Endothelial cell of umbilical vein (primary cell): ENCODE measurements around the gene SULT4A1. TPM values are rescaled to one million over a fixed set of nuclear protein-coding genes. Genes with fewer than 3 reads are reported as not detected.

ENCODE experiments used
- BruUV-seq: library from RNA; stranded (reverse); fragments of 400-500 nt; replicated peaks from 2 replicates; lab custom pipeline; 2021; lab: Mats Ljungman, UMichigan
- CTCF ChIA-PET: fragments of 300-600, 350-600 bp; sonication (Branson Sonifier 250); formaldehyde crosslinking; loops from one replicate; lab custom pipeline; 2021; ENCODE audit warnings: antibody characterized with exemption, inconsistent platforms; lab: Charles Lee
- POLR2A ChIA-PET: fragments of 300-600, 350-600 bp; sonication (Branson Sonifier 250); formaldehyde crosslinking; loops from one replicate; lab custom pipeline; 2021; ENCODE audit warnings: antibody characterized with exemption, inconsistent platforms; lab: Charles Lee
- DNase-seq: peaks from one replicate; pipeline ENCODE4 v3.0.0-alpha.2; 2011; ENCODE audit warnings: low read depth, low spot score
- FAIRE-seq: peaks from 2 replicates; lab custom pipeline; 2011; peaks lifted over from hg19 to GRCh38; lab: Jason Lieb, UNC
- H2AFZ ChIP-seq: 2 replicates; pipeline ENCODE4 v1.6.0; 2012; ENCODE audit warnings: low read depth, low read length, control low read depth, inconsistent platforms
- H3K27ac ChIP-seq: 2 replicates; pipeline ENCODE4 v1.5.1; 2011; ENCODE audit warnings: low read depth, mild to moderate bottlenecking, control low read depth, low read length, moderate library complexity; ENCODE audit not compliant: insufficient read depth
- H3K27me3 ChIP-seq, 2 experiments: 2 replicates each; pipeline versions ENCODE4 v1.6.0 to v1.6.1; 2011; ENCODE audit warnings: low read length in 2 of 2, mixed read lengths in 1 of 2; ENCODE audit not compliant: control insufficient read depth in 2 of 2, insufficient read depth in 2 of 2
- H3K36me3 ChIP-seq, 2 experiments: 2 replicates in 1 of 2; 3 replicates in 1 of 2; pipeline ENCODE4 v1.5.1; 2011; ENCODE audit warnings: low read length in 2 of 2, mild to moderate bottlenecking in 1 of 2, moderate library complexity in 1 of 2; ENCODE audit not compliant: control insufficient read depth in 2 of 2, insufficient read depth in 2 of 2; ENCODE audit errors: extremely low read depth in 1 of 2
- H3K4me1 ChIP-seq: 3 replicates; pipeline ENCODE4 v1.5.1; 2011; ENCODE audit warnings: mild to moderate bottlenecking, low read length; ENCODE audit not compliant: control insufficient read depth, insufficient read depth; ENCODE audit errors: extremely low read depth
- H3K4me2 ChIP-seq: 2 replicates; pipeline ENCODE4 v1.6.1; 2011; ENCODE audit warnings: low read length, control low read depth, mixed read lengths; ENCODE audit not compliant: insufficient read depth
- H3K4me3 ChIP-seq, 3 experiments: fragments of 200-600 bp in 1 of 3; sonication (generic), shearing (Covaris generic) in 1 of 3; replicated peaks in 1 of 3; 2 replicates each; pipeline ENCODE4 v1.5.1; 2011 to 2016; ENCODE audit warnings: control low read depth in 3 of 3, low read length in 3 of 3, mild to moderate bottlenecking in 2 of 3, inconsistent platforms in 1 of 3, low read depth in 1 of 3, moderate library complexity in 1 of 3; ENCODE audit not compliant: insufficient read depth in 1 of 3
- H3K79me2 ChIP-seq: 2 replicates; pipeline ENCODE4 v1.6.0; 2012; ENCODE audit warnings: low read length, inconsistent platforms; ENCODE audit not compliant: control insufficient read depth, insufficient read depth
- H3K9ac ChIP-seq: replicated peaks from 2 replicates; pipeline ENCODE3; 2011; ENCODE audit warnings: low read length, control low read depth; ENCODE audit not compliant: insufficient read depth; ENCODE audit errors: extremely low read depth
- H3K9me1 ChIP-seq: replicated peaks from 3 replicates; pipeline ENCODE4 v1.6.0; 2011; ENCODE audit warnings: mild to moderate bottlenecking, low read length; ENCODE audit not compliant: control insufficient read depth, insufficient read depth; ENCODE audit errors: extremely low read depth
- H3K9me3 ChIP-seq: replicated peaks from 2 replicates; pipeline ENCODE4 v1.5.1; 2012; ENCODE audit warnings: low read length, inconsistent platforms; ENCODE audit not compliant: control insufficient read depth, insufficient read depth
- H4K20me1 ChIP-seq: replicated peaks from 2 replicates; pipeline ENCODE3; 2011; ENCODE audit warnings: mild to moderate bottlenecking, low read length; ENCODE audit not compliant: control insufficient read depth, insufficient read depth; ENCODE audit errors: extremely low read depth
- CTCF ChIP-seq, 2 donors: IDR thresholded peaks; 1 replicate in 1 of 2; 2 replicates in 1 of 2; pipeline ENCODE4 v1.5.1; 2011; ENCODE audit warnings: low read length in 2 of 2, mild to moderate bottlenecking in 2 of 2, moderate library complexity in 2 of 2, control low read depth in 1 of 2, inconsistent platforms in 1 of 2, low read depth in 1 of 2; ENCODE audit not compliant: insufficient read depth in 1 of 2; ENCODE audit errors: extremely low read depth in 1 of 2
- EZH2 ChIP-seq: IDR thresholded peaks from 2 replicates; pipeline ENCODE4 v1.6.1; 2012; ENCODE audit warnings: borderline replicate concordance, low read depth, mild to moderate bottlenecking, moderate library complexity, low read length, inconsistent platforms; ENCODE audit not compliant: severe bottlenecking
- FOS ChIP-seq: IDR thresholded peaks from 2 replicates; pipeline ENCODE4 v1.6.1; 2011; ENCODE audit warnings: mild to moderate bottlenecking, low read length, moderate library complexity, borderline replicate concordance; ENCODE audit not compliant: insufficient read depth
- GATA2 ChIP-seq: IDR thresholded peaks from 2 replicates; pipeline ENCODE4 v1.7.0; 2011; ENCODE audit warnings: low read depth, mild to moderate bottlenecking, moderate library complexity, mixed read lengths, low read length; ENCODE audit not compliant: insufficient read length, insufficient read depth
- JUN ChIP-seq: IDR thresholded peaks from 2 replicates; pipeline ENCODE4 v1.6.1; 2011; ENCODE audit warnings: borderline replicate concordance, low read depth; ENCODE audit not compliant: insufficient read length, insufficient read depth
- MAX ChIP-seq: IDR thresholded peaks from 2 replicates; pipeline ENCODE4 v1.6.1; 2011; ENCODE audit not compliant: insufficient read depth, insufficient read length
- MYC ChIP-seq: IDR thresholded peaks from one replicate; pipeline ENCODE4 v1.6.1; 2011; ENCODE audit warnings: mild to moderate bottlenecking, low read depth, low read length
- POLR2A ChIP-seq: IDR thresholded peaks from 2 replicates; pipeline ENCODE4 v1.6.1; 2012; ENCODE audit warnings: low read depth, mild to moderate bottlenecking, control low read depth, low read length
- POLR2AphosphoS5 ChIP-seq: IDR thresholded peaks from 2 replicates; pipeline ENCODE4 v1.6.1; 2012; ENCODE audit warnings: low read depth, mild to moderate bottlenecking, control low read depth, low read length, moderate library complexity; ENCODE audit not compliant: insufficient read depth
- dilution Hi-C: fragments of 300-500 bp; cut with MboI; formaldehyde crosslinking; loops from one replicate; pipeline ENCODE4 v1.15.0; 2019; ENCODE audit warnings: low sequenced_read_pairs; ENCODE audit not compliant: extremely low pct_ligation_motif_present
- intact Hi-C: fragments of 100-400 bp; cut with micrococcal nuclease; formaldehyde crosslinking; loops from one replicate; pipeline ENCODE4 v1.10.0; 2022
- polyA plus RNA-seq, 4 experiments: library from polyadenylated mRNA; depleted of rRNA in 3 of 4; stranded (reverse) in 3 of 4; unstranded in 1 of 4; fragments of >200 nt; gene quantifications; 2 replicates each; pipeline versions ENCODE4 v1.2.1 to v1.2.3, GENCODE V29; 2011 to 2012; ENCODE audit warnings: missing spikeins in 1 of 4
- total RNA-seq: library from RNA; stranded (reverse); gene quantifications from 2 replicates; pipeline ENCODE4 v1.2.3, GENCODE V29; 2021

Gene SULT4A1
- total and polyA plus RNA-seq, 2 donors (not counting 3 experiments of a cell fraction or from before 2014, with no cell fraction given), result 0.48 TPM; not detected in 1

- TF ChIP-seq MYC (no peak), FOS (no peak), MAX (no peak), POLR2AphosphoS5 (no peak), EZH2 (no peak), GATA2 (no peak), POLR2A (no peak), JUN (no peak), CTCF (IDR thresholded peaks at IDR 0.05; ENCODE audit: extremely low read depth in 1 of 2, insufficient read depth in 1 of 2, low read depth in 1 of 2, low read length in 2 of 2) (no peak)
- no peaks in the 10 kb centered on the region for H3K9me3 ChIP-seq
- no peak overlapping the region for H3K9ac ChIP-seq
- H3K36me3 ChIP-seq, result no peaks in the 10 kb centered on the region
- dilution Hi-C loops, result no loop called here
- intact Hi-C loops, result no loop called here
- no peak overlapping the region for H3K27ac ChIP-seq
- no peaks in the 10 kb centered on the region for H3K4me1 ChIP-seq
- H3K4me2 ChIP-seq, result no peak overlapping the region
- H2AFZ ChIP-seq, result no peak overlapping the region
- no peak for DNase-seq
- POLR2A ChIA-PET, result no interaction called here
- no TSS peak for BruUV-seq
- H3K4me3 ChIP-seq, result no peak overlapping the region
- no peaks in the 10 kb centered on the region for H3K27me3 ChIP-seq
- CTCF ChIA-PET, result no interaction called here
- H4K20me1 ChIP-seq, result no peaks in the 10 kb centered on the region
- no peak for FAIRE-seq
- H3K79me2 ChIP-seq, result no peaks in the 10 kb centered on the region
- no peaks in the 10 kb centered on the region for H3K9me1 ChIP-seq
Observed at GRCh38 chr22:43820651-43821305, 41.5 kb downstream of the SULT4A1 start.
